Stimulated activated CD8-positive, alpha-beta memory T cell treated with anti-CD3 and anti-CD28 coated beads, Interleukin-15, amount 100 ng/mL, for 48 hours (primary cell): Measurements from ENCODE around the gene UGT3A2.

Source experiments
- DNase-seq, 2 donors: peaks; one replicate each; pipeline ENCODE4 v3.0.0-alpha.2; 2020; ENCODE audit warnings: low read depth in 2 of 2

Gene UGT3A2

DNA sequence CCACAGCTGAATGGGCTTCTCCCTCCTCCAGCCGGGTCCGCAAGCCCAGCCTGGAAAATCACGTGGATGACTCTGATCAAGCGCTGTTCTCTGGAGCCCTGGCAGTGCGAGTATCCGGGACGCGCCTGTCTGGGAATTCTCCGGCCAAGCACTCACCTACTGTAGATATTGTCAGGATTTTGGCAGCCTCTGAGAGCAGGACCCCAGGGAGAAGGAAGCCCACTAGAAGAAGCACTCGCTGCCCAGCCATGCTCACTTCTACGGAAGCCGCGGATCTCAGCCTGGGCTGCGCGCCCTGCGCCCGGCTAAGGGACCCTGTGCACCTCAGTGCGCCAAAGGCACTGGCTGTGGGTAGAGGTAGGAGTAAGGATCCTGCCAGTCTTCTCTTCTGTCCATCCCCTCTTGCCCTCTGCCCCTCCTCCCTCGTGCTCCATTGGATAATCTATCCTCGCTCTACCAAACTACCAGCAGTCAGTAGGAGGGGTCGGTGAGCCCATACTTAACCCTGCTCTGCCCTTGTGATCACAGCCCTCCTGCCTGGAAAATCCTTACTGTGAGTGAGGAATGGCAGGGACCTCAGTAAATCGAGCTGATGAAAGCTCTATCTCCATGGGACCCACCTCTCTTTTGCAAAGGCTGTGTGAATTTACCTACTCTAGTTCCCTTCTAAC, at the start of gene UGT3A2:
UGT3A2 (minus strand) TSS at position 343 of the 671 bp plus-strand sequence; CDS start at position 250, 93 bp downstream.
- no peak for DNase-seq

DNA sequence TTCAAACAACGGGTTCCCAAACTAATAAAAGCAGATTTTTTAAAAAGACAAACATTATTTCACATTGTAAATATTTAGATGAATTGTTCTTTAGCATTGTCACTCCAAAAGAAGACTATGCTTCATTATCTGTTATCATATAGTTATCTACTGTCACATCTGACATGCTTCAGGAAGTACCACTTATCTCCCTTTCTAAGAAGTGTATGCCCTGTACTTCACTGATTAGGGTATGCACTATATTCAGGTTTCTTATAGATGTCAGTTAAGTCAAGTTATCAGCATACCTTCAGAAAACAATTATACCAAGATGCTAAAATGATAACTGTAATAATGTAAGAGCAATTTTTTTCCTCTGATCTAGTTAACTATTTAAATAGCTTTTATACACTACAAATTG, 44.6 kb upstream of the UGT3A2 start:
- DNase-seq = no peak

- no peak for DNase-seq
Measured at GRCh38 chr5:36108758-36109460, 42.2 kb upstream of the UGT3A2 start.

- no peak for DNase-seq
Measured at GRCh38 chr5:36105819-36106218, 39.1 kb upstream of the UGT3A2 start.

- no peak for DNase-seq
Measured at GRCh38 chr5:36099748-36100147, 33.1 kb upstream of the UGT3A2 start.

DNA sequence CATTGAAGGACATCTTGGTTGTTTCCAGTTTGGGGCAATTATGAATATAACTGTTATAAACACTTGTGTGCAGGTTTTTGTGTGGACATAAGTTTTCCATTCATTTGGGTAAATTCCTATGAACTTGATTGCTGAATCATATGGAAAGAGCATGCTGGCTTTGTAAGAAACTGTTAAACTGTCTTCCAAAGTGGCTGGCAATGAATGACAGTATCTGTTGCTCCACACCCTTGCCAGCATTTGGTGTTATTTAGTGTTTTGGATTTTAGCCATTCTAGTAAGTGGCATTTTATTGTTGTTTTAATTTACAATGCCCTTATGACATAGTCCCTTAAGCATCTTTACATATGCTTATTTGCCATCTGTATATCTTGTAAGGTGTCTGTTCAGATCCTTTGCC, 29.8 kb upstream of the UGT3A2 start:
- DNase-seq = no peak

- DNase-seq = no peak
Measured at GRCh38 chr5:36089989-36090388, 23.3 kb upstream of the UGT3A2 start.

DNA sequence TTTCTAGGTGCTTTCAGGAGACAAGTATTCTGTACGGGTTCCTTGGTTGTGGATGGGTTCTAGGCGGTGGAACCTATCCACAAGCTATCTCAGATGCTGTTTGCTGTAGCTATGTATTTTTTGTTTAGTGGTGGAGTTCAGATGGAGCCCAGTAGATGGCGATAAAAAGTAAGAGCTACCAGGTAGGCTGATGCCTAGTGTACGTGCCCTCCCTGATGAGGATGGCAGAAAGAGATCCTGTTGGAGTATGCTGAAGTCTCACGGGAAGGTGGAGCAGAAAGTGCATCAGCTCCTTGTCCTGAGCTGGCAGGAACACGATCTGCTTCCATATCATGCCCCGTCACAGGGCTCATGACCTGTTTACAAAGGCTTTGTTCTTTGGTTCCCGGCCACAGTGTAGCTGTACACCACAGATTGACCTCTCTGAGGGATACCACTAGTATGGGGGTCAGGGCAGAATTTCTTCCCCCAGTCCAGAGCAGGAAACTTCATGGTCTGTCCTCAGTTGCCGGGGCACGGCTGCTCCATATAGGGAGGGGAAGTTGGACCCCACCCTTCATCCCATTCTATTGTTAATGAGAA, 12.6 kb upstream of the UGT3A2 start:
- DNase-seq = no peak

- no peak for DNase-seq
Measured at GRCh38 chr5:36078430-36078829, 11.7 kb upstream of the UGT3A2 start.

- no peak for DNase-seq
Measured at GRCh38 chr5:36073595-36074216, 7.0 kb upstream of the UGT3A2 start.

DNA sequence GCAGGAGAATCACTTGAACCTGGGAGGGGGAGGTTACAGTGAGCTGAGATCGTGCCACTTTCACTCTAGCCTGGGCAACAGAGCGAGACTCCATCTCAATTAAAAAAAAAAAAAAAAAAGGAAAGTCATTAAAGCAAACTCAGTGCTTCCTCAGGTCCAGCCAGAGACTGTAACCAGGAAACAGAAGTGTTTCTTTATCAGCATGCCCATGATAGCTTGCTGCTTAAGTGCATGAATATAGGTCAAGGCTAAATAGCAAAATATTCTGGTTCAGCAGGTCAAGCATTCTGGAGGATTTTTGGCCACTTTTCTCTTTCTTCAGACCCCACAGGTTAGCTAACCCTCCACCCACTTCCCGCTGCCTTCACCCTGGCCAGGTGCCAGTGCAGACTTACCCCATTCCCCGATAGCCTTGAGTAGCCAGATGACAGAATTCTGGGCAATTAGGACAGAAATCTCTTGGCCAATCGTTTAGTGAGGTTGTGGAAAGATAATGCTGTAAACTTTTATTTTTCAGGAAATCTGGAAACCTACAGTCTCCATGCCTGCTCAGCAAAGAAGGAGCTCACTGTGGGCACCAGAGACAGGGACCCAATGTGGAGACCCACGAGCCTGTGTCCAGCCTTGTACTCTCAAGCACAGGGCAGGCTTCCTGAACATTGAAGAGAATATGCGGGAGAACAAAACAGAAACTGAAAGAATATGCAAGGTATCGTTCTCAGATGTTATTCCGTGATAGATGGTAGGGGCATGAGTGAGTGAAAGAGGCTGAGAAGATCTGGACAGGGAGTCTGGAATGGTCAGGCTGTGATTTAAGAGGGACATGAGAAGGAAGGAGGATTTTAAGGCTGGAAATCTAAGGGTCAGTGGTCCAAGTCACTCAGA, 4.2 kb upstream of the UGT3A2 start:
- no peak for DNase-seq

DNA sequence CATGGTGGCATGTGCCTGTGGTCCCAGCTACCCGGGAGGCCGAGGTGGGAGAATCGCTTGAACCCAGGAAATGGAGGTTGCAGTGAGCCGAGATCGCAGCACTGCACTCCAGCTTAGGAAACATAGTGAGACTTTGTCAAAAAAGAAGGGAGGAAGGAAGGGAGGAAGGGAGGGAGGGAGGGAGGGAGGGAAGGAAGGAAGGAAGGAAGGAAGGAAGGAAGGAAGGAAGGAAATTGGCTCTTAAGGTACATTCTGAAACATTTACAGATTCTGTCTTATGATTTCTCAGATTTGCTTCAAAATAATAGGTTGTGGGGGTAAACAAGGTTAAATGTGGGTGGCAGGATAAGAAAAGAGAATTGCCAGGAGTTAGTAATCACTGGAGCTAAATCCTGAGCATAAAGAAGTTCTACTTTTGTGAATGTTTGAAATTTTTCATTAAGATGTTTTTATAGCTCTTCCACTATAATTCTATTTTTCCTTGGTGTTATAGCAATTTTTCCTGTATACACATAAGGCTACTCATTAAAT, 2.1 kb upstream of the UGT3A2 start:
- DNase-seq = no peak

- DNase-seq = no peak
Measured at GRCh38 chr5:36066001-36066539, 612 bp downstream of the UGT3A2 start.

GRCh38 chr5:36060420-36060887, 6.2 kb downstream of the UGT3A2 start:
- no peak for DNase-seq

DNA sequence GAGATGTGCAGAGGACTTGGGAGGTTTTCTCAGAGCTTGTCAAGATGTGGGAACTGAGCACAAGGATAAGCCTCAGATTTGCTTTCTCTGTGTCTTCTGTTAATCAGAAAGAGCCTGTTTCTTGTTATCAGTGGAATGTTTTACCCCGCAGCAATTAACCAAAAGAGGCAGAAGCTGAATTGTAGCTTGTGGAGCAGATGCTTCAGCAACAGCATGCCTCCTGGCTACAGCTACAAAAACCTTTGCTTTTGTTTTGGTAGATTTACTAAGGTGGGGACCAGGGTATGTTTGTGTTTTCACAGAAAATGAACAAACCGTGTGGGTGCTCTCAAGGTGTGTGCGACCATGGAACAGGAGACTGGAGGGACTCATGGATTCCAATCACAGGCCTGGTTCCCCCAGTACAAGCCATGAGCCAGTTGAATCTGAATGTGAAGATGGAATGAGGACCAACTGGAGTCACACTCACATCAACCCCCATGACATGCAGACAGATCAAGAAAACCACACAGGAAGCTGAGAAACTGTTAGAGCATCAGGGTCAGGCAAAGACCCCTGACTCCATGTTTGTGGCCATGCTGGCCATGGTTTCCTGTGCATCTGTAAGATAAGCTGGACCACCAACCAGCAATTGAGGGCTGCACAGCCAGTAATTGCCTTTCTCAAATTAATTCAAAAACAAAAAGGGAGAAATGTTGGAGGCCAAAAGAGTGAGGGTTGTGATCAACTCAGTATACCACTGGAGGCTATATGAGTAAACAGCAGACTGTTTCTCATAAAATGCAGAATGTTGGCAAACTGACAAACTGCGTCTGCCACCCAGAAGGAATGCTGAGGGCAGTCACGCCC, 6.9 kb downstream of the UGT3A2 start:
- no peak for DNase-seq

GRCh38 chr5:36058776-36059175, 7.9 kb downstream of the UGT3A2 start:
- no peak for DNase-seq

DNA sequence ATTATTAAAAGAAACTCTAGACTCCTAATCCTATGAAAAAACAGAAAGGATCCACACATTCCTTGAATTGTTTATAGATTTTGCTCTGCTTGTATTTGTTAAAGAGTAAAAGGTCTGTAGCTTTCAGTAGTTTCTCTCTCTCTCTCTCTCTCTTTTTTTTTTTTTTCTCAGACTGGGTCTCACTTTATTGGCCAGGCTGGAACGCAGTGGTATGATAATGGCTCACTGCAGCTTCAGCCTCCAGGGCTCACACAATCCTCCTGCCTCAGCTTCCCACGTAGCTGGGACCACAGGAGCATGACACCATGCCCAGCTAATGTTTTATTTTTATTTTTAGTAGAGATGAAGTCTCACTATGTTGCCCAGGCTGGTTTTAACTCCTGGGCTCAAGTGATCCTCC, 9.3 kb downstream of the UGT3A2 start:
- no peak for DNase-seq

- DNase-seq = no peak
Measured at GRCh38 chr5:36056422-36056821, 10.3 kb downstream of the UGT3A2 start.

GRCh38 chr5:36055984-36056383, 10.7 kb downstream of the UGT3A2 start:
- no peak for DNase-seq

DNA sequence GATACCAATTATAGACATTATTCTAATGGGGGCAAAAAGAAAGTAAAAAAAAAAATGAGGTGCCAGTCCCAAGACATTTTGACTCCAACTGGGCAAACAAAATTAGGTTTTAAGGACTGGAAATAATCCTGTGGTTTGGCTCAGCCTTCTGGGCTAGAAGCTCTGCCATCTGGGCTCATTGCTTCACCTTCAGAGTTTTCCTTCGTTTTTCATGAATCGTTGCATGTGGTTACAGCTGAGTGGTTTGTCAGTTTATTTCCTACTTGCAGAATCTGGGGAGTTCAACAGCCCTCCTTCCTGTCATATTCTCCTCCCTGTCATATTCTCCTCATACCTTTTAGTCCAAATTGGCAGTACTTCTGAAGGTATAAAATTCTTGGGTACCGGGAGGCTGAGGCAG, 12.0 kb downstream of the UGT3A2 start:
- DNase-seq = no peak
